Measurements from ENCODE around the gene PRPF39. TPM values are rescaled to one million over a fixed set of nuclear protein-coding genes. Genes with fewer than 3 reads are reported as not detected.

Gene PRPF39
- total RNA-seq, 4 donors from 2014 or later = 25.1 to 37.7 (median 36.3) TPM

DNA sequence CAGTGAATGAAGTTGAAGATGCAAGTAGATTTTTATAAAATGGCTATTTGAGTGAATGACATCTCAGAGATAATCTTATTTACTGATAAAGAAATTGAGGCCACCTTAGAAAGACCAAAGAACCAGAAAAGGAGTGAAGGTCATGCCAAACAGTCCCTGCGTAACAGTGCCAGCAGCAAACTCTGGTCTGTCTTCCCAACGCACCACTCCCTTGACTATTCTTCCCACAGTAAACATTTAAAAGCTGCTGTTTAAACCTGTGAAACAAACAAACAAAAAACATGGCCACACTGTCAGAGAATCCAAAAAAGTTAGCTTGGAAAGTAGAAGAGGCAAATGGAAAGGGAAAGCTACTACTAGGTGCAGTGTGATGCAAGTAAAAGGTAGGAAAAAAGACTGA, 1.5 kb upstream of the PRPF39 start:
- TF ChIP-seq, protein P1, sequence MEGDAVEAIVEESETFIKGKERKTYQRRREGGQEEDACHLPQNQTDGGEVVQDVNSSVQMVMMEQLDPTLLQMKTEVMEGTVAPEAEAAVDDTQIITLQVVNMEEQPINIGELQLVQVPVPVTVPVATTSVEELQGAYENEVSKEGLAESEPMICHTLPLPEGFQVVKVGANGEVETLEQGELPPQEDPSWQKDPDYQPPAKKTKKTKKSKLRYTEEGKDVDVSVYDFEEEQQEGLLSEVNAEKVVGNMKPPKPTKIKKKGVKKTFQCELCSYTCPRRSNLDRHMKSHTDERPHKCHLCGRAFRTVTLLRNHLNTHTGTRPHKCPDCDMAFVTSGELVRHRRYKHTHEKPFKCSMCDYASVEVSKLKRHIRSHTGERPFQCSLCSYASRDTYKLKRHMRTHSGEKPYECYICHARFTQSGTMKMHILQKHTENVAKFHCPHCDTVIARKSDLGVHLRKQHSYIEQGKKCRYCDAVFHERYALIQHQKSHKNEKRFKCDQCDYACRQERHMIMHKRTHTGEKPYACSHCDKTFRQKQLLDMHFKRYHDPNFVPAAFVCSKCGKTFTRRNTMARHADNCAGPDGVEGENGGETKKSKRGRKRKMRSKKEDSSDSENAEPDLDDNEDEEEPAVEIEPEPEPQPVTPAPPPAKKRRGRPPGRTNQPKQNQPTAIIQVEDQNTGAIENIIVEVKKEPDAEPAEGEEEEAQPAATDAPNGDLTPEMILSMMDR (IDR thresholded peaks at IDR 0.05; ENCODE audit: low read depth) = no peak

DNA sequence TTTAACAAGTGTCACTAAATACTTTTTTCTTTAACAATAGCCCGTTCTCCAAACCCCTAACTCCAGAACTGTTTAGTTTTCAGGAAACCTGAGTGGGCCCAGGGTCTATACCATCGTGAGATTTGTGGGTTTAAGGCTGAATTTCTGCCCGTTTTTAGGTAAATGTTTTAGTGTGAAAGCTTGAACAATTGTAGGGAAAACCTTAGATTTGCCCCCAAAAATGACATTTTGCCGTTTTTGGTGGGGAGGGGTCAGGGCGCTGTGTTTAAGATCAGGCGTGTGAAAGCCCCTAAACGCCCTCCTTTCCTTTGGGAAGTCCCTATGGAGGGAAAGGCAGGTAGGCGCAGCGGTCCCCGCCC, 320 bp upstream of the PRPF39 start:
- TF ChIP-seq, protein P1 (IDR thresholded peaks at IDR 0.05; ENCODE audit: low read depth) = no peak

DNA sequence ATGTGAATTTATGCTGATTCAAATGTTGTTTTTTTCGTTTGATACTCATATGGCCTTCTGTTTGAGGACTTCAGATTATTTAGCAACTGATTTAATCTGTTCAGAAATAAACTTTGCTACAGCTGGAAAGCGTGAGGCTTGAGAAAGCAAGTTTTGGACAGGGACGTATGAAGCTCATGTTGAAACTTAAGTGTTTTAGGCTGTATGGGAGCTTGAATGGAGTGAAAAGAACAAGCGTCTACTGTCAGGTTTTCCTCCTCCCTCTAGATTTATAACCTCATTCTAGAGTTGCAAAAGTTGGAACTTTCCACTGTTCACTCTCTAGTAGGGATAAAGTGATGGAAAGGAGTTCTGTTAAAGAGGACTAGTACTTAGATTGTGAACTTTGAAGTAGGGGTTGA, 1.0 kb downstream of the PRPF39 start:
- TF ChIP-seq, protein P1 (IDR thresholded peaks at IDR 0.05; ENCODE audit: low read depth) = no peak

DNA sequence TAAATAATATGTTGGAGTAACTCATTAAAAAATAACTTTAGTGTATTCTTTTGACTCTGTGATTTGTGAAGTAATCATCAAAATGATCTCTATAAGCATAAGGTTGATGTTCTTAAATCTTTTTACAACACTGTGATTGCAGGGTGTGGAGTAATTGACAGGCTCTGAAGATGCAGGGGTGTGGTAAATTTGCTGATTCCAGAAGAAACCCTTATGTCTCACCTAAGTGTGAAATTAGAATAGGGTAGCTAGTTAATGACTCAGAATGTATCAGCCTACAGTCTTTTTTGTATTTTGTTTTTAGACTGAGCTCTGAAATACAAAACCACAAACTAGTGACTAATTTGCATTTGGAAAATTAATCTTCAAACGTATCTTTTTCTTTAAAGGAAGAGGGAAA, 5.9 kb downstream of the PRPF39 start:
- TF ChIP-seq, protein P1 (IDR thresholded peaks at IDR 0.05; ENCODE audit: low read depth) = no peak

DNA sequence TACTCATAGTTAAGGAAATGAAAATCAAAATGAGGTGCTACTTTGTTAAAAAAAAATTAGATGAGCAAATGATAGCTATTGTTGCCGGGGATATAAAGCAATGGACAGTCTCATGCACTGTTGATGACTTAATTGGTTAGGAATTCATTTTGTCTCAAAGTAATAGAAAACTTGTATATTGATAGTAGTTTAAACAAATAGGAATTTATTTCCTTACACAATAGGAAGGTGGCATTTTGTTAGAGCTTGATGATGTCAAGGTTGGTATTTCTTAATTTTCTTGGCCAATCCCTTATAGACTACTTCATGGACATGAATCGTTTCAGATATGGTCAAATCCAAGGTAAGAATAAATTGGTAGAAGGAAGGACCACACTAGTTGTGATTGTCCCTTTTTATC, 7.8 kb downstream of the PRPF39 start:
- TF ChIP-seq, protein P1 (IDR thresholded peaks at IDR 0.05; ENCODE audit: low read depth) = no peak

DNA sequence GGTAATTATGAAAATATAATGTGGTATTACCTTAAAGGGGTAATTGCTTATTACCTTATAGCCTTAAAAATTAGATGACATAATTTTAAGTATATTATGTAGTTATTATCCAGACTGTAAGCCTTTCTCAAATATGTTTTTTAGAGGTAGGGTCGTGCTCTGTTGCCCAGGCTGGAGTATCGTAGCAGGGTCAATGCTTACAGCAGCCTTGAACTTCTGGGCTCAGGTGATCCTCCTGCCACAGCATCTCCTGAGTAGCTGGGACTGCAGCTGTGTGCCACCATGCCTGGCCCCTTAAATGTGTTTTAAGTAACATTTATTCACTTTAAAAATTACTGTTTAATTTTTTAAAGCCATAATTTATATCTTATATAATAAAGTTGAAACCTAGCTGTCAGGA, 10.4 kb downstream of the PRPF39 start:
- TF ChIP-seq, protein P1 (IDR thresholded peaks at IDR 0.05; ENCODE audit: low read depth) = no peak

DNA sequence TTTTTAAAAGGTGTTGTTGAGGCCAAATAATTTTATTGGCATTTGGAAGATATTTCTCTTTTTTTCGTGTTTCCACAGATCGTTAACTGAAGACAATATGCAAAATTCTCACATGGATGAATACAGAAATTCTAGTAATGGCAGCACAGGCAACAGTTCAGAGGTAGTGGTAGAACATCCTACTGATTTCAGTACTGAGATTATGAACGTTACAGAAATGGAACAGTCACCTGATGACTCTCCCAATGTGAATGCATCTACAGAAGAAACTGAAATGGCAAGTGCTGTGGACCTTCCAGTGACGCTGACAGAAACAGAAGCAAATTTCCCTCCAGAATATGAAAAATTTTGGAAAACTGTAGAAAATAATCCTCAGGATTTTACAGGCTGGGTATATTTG, 11.2 kb downstream of the PRPF39 start:
- TF ChIP-seq, protein P1 (IDR thresholded peaks at IDR 0.05; ENCODE audit: low read depth) = no peak

Data from subcutaneous adipose tissue (tissue), 4 donors.